ENCODE data around the gene ENKD1. TPM values are rescaled to one million over a fixed set of nuclear protein-coding genes. Genes with fewer than 3 reads are reported as not detected.
A peak's percentile ranks its signal among the peaks of the same experiment; 100 is the strongest.

The ENKD1 gene
- total and polyA plus RNA-seq, 9 donors, result 8.0 to 45.6 (median 21.7) TPM

DNA sequence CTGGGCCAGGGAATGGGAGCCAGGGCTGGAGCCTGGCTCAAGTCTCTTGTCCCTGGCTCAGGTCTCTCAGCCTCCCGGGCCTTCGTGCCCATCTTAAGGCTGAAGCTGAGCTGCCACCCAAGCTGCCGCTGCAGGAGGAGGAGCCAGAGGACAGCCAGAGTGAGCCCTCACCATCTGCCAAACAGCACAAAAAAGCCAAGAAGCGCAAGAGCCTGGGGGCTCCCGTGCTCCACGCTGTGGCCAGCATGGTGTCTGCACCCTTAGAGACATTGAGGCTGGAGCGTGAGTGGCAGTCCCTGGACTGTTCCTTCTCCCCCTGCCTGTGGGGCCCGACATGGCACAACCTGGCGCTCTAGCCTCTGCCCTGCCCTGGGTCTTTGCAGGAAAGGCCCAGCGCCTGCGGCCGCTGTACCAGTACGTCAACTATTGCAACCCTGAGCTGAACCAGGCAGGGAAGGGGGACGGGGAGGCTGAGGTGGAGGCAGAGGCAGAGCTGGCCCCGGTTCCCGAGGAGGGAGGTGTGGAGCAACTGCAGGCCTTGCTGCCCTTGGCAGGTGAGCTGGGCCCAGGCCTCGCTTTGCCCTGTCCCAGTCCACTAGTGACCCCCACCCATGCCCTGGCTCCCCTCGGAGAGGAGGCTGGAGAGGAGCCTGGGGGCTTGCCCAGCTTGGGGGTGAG lies 1.4 kb upstream of the ENKD1 start:
- WGBS, 3 donors, result 17 to 26% (median 19%) methylated on average over 15 to 18 of the region's 18 CpGs

DNA sequence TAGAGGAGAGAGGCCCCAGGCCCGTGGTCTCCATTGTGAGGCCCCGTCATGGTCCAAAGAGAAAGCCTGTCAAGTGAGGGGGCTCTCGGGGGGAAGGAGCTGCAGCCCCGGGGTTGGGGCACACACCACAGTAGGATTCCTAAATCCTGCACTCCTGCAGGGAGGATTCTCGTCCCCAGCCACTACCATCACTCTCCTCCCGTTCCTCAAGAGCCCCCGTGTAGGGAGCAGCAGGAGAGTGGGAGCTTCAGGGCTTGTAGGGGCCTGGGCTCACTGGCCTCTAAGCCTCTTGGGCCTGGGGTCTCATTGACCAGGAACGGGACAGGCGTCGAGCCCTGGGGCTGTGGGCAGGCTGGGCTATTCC lies 885 bp upstream of the ENKD1 start:
- H3K36me3 ChIP-seq, result no peaks in the 10 kb centered on the region
- H3K9me3 ChIP-seq, result no peaks in the 10 kb centered on the region
- no peaks in the 10 kb centered on the region for H3K27me3 ChIP-seq
- WGBS, 3 donors, result 17 to 21% (median 21%) methylated on average over 7 to 10 of the region's 10 CpGs
- TF ChIP-seq POLR2A (IDR thresholded peaks at IDR 0.05), result no peak
- TF ChIP-seq EP300 (IDR thresholded peaks at IDR 0.05), result no peak
- TF ChIP-seq, protein P1, sequence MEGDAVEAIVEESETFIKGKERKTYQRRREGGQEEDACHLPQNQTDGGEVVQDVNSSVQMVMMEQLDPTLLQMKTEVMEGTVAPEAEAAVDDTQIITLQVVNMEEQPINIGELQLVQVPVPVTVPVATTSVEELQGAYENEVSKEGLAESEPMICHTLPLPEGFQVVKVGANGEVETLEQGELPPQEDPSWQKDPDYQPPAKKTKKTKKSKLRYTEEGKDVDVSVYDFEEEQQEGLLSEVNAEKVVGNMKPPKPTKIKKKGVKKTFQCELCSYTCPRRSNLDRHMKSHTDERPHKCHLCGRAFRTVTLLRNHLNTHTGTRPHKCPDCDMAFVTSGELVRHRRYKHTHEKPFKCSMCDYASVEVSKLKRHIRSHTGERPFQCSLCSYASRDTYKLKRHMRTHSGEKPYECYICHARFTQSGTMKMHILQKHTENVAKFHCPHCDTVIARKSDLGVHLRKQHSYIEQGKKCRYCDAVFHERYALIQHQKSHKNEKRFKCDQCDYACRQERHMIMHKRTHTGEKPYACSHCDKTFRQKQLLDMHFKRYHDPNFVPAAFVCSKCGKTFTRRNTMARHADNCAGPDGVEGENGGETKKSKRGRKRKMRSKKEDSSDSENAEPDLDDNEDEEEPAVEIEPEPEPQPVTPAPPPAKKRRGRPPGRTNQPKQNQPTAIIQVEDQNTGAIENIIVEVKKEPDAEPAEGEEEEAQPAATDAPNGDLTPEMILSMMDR (IDR thresholded peaks at IDR 0.05), result no peak
- peak overlapping the region; percentile 66 for H3K4me3 ChIP-seq
- peaks cover 8% of the 10 kb centered on the region for H3K4me1 ChIP-seq (ENCODE audit: insufficient read depth)
- intact Hi-C loops (cut with DNase I), result loop anchor here in 3 of 4 donors (5.0 to 10.0 kb wide), 4 partner anchors 105 to 267 kb away; partner anchors contain the start of genes RIPOR1 (in 2 of the 3), CTCF (in 1 of the 3), CTRL (in 1 of the 3) and PSMB10 (in 1 of the 3)
- no peak for DNase-seq
- peak overlapping the region in 1 of 2 donors; percentile 65 for H3K27ac ChIP-seq

More for the DNA sequence above, 1.4 kb upstream of the ENKD1 start:
- intact Hi-C loops (cut with DNase I), result loop anchor here in 3 of 4 donors (5.0 to 10.0 kb wide), 4 partner anchors 106 to 267 kb away; partner anchors contain the start of genes RIPOR1 (in 2 of the 3), CTCF (in 1 of the 3), CTRL (in 1 of the 3) and PSMB10 (in 1 of the 3)
- TF ChIP-seq, protein P1 (IDR thresholded peaks at IDR 0.05), result peak; percentile 85 to 92 (median 89)
- TF ChIP-seq POLR2A (IDR thresholded peaks at IDR 0.05) (no peak), EP300 (IDR thresholded peaks at IDR 0.05) (no peak)
- Histone ChIP-seq H3K36me3 (no peaks in the 10 kb centered on the region), H3K27me3 (no peaks in the 10 kb centered on the region), H3K27ac (peak overlapping the region in 1 of 2 donors; percentile 65), H3K4me1 (ENCODE audit: insufficient read depth) (peaks cover 10% of the 10 kb centered on the region), H3K4me3 (peak overlapping the region; percentile 66), H3K9me3 (no peaks in the 10 kb centered on the region)
- peak; percentile 75 to 85 (median 81) for DNase-seq

DNA sequence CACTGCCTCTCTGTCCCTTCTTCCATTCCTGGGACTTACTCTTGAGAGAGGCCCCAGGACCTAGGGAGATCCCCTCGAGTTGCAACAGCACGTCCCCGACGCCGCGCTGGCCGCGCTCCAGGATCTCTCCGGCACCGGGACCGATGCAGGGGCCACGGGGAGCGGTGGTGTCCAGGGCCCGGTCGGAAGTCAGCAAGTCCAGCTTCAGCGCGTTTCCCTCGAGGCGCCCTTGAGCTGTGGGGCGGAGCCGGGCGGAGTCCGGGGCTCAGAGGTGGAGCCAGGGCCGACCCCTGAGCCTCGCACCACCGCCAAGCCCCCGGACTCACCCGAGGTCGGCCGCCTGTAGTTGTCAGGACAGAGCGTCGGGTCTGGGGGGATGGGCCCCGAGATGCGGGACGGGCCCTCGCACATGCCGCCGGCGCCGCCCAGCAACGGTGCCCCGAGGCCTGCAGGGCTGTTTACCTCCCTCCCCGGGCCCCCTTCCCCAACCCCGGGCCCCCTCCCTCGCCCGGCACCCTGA lies 458 bp downstream of the ENKD1 start:
- intact Hi-C loops (cut with DNase I), result loop anchor here in 3 of 4 donors (5.0 to 10.0 kb wide), 4 partner anchors 104 to 269 kb away; partner anchors contain the start of genes RIPOR1 (in 2 of the 3), CTCF (in 1 of the 3), CTRL (in 1 of the 3) and PSMB10 (in 1 of the 3)
- Histone ChIP-seq H3K9me3 (no peaks in the 10 kb centered on the region), H3K36me3 (no peaks in the 10 kb centered on the region), H3K4me1 (ENCODE audit: insufficient read depth) (peaks cover 8% of the 10 kb centered on the region), H3K27ac (peak overlapping the region; percentile 43 to 68), H3K27me3 (no peaks in the 10 kb centered on the region), H3K4me3 (peak overlapping the region; percentile 66)
- TF ChIP-seq POLR2A (IDR thresholded peaks at IDR 0.05), result no peak
- no peak for TF ChIP-seq EP300 (IDR thresholded peaks at IDR 0.05)
- TF ChIP-seq, protein P1 (IDR thresholded peaks at IDR 0.05), result no peak
- peak; percentile 44 to 75 (median 69) for DNase-seq
- WGBS, 3 donors, result 1% methylated on average over 30 to 46 of the region's 46 CpGs

DNA sequence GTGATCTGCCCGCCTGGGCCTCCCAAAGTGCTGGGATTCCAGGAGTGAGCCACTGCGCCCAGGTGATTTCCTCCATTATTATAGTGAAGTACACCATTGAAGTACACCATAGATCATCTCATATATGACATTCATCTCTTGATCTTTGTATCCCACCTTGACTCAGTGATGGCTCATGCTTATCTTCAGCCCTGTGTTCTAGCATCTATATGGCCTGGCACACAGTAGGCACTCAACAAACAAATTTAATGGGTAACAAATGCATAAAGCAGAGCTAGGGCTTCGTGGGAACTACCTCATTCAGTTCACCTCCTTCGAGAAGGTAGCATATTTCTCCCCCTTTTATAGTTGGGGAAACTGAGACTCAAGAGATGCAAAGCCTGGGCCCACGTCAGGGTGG lies 952 bp downstream of the ENKD1 start:
- peaks cover 8% of the 10 kb centered on the region for H3K4me1 ChIP-seq (ENCODE audit: insufficient read depth)
- intact Hi-C loops (cut with DNase I), result loop anchor here in 3 of 4 donors (5.0 to 10.0 kb wide), 4 partner anchors 103 to 269 kb away; partner anchors contain the start of genes RIPOR1 (in 2 of the 3), CTCF (in 1 of the 3), CTRL (in 1 of the 3) and PSMB10 (in 1 of the 3)
- TF ChIP-seq EP300 (IDR thresholded peaks at IDR 0.05) (no peak), POLR2A (IDR thresholded peaks at IDR 0.05) (no peak)
- TF ChIP-seq, protein P1 (IDR thresholded peaks at IDR 0.05), result no peak
- no peaks in the 10 kb centered on the region for H3K9me3 ChIP-seq
- H3K27ac ChIP-seq, result peak overlapping the region in 1 of 2 donors; percentile 43
- no peaks in the 10 kb centered on the region for H3K36me3 ChIP-seq
- no peaks in the 10 kb centered on the region for H3K27me3 ChIP-seq
- DNase-seq, result no peak
- WGBS, 3 donors, result 71 to 74% (median 73%) methylated on average over 5 of the region's 5 CpGs
- peak overlapping the region; percentile 66 for H3K4me3 ChIP-seq
